H7 (cell line): ENCODE measurements around the gene TAF1L. TPM values are rescaled to one million over a fixed set of nuclear protein-coding genes. Genes with fewer than 3 reads are reported as not detected.
"Not testable (repeated sequence)": the region's sequence is repeated elsewhere in the genome, so short reads cannot be mapped to it uniquely, and the experiment has no call there.

Experiments used
- DNase-seq: peaks from one replicate; pipeline ENCODE4 v3.0.0; 2012
- H3K27me3 ChIP-seq: 2 replicates; pipeline ENCODE4 v1.6.0; 2011; ENCODE audit warnings: mild to moderate bottlenecking, low read length; ENCODE audit not compliant: control insufficient read depth, insufficient read depth
- H3K36me3 ChIP-seq: replicated peaks from 2 replicates; pipeline ENCODE4 v1.5.1; 2011; ENCODE audit warnings: low read length; ENCODE audit not compliant: control insufficient read depth, insufficient read depth
- H3K4me3 ChIP-seq: 2 replicates; pipeline ENCODE4 v1.5.1; 2011; ENCODE audit warnings: low read depth, mild to moderate bottlenecking, control low read depth, low read length, moderate library complexity; ENCODE audit not compliant: insufficient read depth
- total RNA-seq: library from RNA; depleted of rRNA; stranded (reverse); fragments of >200 nt; shearing (Covaris generic); gene quantifications from 2 replicates; pipeline ENCODE4 v1.2.3, GENCODE V29; 2014

The TAF1L gene
- total RNA-seq, 1 experiment from 2014 or later: not detected

GRCh38 chr9:32603914-32604852, 31.3 kb downstream of the TAF1L start:
- no peak for DNase-seq
- Histone ChIP-seq H3K4me3 (no peak overlapping the region), H3K27me3 (no peaks in the 10 kb centered on the region), H3K36me3 (no peaks in the 10 kb centered on the region)

DNA sequence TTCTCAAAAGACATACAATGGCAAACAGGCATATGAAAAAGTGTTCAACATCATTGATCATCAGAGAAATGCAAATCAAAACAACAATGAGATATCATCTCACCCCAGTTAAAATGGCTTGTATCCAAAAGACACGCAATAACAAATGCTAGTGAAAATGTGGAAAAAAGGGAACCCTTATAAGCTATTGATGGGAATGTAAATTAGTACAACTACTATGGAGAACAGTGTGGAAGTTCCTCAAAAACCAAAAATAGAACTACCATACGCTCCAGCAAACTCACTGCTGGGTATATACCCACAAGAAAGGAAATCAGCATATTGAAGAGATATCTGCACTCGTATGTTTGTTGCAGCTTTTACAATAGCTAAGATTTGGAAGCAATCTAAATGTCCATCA, 36.4 kb downstream of the TAF1L start:
- not testable (repeated sequence) for DNase-seq, H3K36me3 ChIP-seq, H3K27me3 ChIP-seq, H3K4me3 ChIP-seq

DNA sequence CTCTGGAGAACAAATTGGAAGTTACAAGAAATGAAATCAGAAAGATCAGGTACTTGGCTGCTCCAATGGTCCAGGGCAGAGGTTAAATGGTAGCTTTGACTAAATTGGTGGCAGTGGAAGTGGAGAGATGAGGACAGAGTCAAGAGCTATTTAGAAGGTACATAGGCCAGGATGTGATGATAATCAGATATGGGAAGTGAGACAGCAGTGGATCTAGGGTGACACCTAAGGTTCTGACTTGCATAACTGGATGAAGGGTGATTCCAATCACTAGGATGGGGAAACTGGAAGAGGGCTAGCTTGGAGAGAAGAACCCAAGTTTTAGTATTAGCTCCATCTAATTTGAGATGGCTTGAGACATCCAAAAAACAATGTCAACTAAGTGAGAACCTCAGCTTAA, 38.5 kb downstream of the TAF1L start:
- DNase-seq: no peak
- Histone ChIP-seq H3K36me3 (no peaks in the 10 kb centered on the region), H3K27me3 (no peaks in the 10 kb centered on the region), H3K4me3 (no peak overlapping the region)

DNA sequence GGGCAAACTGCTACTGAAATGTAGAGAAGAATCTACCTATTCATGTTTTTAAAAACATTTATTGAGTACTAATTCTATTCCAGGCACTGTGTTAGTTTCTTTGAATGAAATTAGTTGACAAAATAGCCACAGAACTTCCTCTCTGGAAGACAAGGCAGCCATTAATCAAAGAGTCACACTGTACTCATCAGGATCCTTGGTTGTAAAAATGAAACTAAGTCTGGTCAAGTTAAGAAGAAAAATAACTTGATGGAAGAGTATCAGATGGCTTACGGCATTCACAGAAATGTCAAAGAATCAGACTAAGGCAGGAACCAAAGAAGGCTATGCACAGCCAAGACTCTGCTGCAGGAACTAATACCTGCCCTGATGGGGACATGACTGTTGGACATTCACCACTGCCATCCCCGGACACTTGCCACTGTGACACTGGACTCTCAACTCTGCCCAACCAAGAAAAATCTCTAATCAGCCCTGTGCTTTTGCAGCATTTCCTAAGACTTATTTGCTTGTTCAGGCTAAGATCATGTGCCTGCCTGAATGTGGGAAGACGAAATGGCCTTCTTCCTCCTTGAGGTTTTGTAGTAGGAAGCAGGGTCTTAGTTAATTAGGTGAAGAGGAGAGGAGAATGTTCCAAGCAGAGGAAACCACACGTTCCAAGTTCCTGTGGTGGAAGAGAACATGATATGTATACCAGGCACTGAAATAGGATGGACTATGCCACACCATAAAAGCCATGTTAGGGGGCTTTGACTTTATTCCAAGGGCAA, 39.2 kb downstream of the TAF1L start:
- no peak for DNase-seq
- Histone ChIP-seq H3K4me3 (no peak overlapping the region), H3K36me3 (no peaks in the 10 kb centered on the region), H3K27me3 (no peaks in the 10 kb centered on the region)

DNA sequence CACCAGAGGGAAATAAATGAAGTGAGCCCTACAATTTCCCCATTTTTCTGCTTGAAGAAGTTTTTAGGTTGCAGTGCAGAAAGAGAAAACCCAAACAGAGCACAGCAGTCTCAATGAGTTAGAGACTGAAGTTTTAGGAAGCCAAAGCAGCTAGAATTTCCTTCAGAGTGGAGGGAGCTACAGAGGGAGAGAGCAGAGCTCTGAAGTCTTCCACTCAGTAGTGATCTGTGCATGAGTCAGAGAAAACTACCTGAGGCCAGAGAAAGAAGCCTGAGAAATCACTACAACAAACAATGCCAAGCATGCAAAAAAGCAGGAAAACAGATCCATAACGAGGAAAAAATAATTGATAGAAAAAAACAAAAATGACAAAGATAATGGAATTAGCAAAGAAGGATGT, 44.6 kb downstream of the TAF1L start:
- H3K4me3 ChIP-seq: no peak overlapping the region
- H3K36me3 ChIP-seq: no peaks in the 10 kb centered on the region
- no peaks in the 10 kb centered on the region for H3K27me3 ChIP-seq
- no peak for DNase-seq

GRCh38 chr9:32590476-32590875, 45.0 kb downstream of the TAF1L start:
- Histone ChIP-seq H3K27me3 (no peaks in the 10 kb centered on the region), H3K4me3 (no peak overlapping the region), H3K36me3 (no peaks in the 10 kb centered on the region)
- DNase-seq: no peak

- H3K4me3 ChIP-seq: no peak overlapping the region
- peak; percentile 48 for DNase-seq
- no peaks in the 10 kb centered on the region for H3K27me3 ChIP-seq
- no peaks in the 10 kb centered on the region for H3K36me3 ChIP-seq
Measured at GRCh38 chr9:32589083-32589723, 46.3 kb downstream of the TAF1L start.

GRCh38 chr9:32587901-32588300, 47.6 kb downstream of the TAF1L start:
- Histone ChIP-seq H3K27me3 (no peaks in the 10 kb centered on the region), H3K4me3 (no peak overlapping the region), H3K36me3 (no peaks in the 10 kb centered on the region)
- DNase-seq: no peak

- H3K4me3 ChIP-seq: no peak overlapping the region
- H3K27me3 ChIP-seq: no peaks in the 10 kb centered on the region
- no peaks in the 10 kb centered on the region for H3K36me3 ChIP-seq
- no peak for DNase-seq
Measured at GRCh38 chr9:32584784-32585183, 50.7 kb downstream of the TAF1L start.

- H3K4me3 ChIP-seq: no peak overlapping the region
- no peaks in the 10 kb centered on the region for H3K27me3 ChIP-seq
- DNase-seq: peak; percentile 64
- no peaks in the 10 kb centered on the region for H3K36me3 ChIP-seq
Measured at GRCh38 chr9:32581512-32582143, 53.8 kb downstream of the TAF1L start.

DNA sequence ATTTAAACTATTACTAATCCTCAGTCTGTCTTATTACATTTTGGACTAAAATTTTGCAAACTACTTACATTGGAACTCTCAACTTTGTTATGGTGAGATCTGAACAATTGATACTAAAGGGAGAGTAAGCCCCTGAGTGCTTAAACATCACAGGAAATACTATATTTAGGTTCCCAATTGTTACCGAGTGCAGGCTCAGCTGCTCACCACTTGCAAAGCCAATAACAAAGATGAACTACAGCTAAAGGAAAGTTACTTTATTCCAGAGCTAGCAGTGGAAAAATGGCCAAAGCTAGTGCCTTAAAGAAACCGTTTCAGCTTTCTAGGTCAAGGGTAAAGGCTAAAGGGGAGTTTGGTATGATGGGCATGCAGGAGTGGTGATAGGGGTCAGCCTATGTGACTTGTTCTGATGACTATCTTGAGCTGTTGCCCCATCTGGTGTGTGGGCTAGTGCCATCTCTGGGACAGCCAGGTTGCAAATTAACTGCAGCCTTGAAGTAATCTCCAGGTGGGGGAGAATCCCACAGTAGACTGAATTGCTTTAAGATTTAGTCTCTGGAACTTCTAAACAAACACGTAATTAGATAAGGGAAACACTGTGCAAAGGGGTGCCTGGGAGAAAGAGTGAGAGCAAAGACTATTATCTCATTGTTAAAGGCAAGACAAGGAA, 54.7 kb downstream of the TAF1L start:
- Histone ChIP-seq H3K36me3 (no peaks in the 10 kb centered on the region), H3K27me3 (no peaks in the 10 kb centered on the region), H3K4me3 (no peak overlapping the region)
- DNase-seq: no peak

GRCh38 chr9:32579706-32580331, 55.6 kb downstream of the TAF1L start:
- no peaks in the 10 kb centered on the region for H3K36me3 ChIP-seq
- no peaks in the 10 kb centered on the region for H3K27me3 ChIP-seq
- H3K4me3 ChIP-seq: no peak overlapping the region
- peak; percentile 47 for DNase-seq
